GM21515 (cell line): Measurements from ENCODE around the gene ARNT2.
"Not testable (repeated sequence)": the region's sequence is repeated elsewhere in the genome, so short reads cannot be mapped to it uniquely, and the experiment has no call there.

Experiments used
- ATAC-seq: cut with Tn5 transposase; IDR thresholded peaks from one replicate; pipeline ENCODE4 v1.9.1; 2021; ENCODE audit not compliant: unreplicated experiment

ARNT2 gene

DNA sequence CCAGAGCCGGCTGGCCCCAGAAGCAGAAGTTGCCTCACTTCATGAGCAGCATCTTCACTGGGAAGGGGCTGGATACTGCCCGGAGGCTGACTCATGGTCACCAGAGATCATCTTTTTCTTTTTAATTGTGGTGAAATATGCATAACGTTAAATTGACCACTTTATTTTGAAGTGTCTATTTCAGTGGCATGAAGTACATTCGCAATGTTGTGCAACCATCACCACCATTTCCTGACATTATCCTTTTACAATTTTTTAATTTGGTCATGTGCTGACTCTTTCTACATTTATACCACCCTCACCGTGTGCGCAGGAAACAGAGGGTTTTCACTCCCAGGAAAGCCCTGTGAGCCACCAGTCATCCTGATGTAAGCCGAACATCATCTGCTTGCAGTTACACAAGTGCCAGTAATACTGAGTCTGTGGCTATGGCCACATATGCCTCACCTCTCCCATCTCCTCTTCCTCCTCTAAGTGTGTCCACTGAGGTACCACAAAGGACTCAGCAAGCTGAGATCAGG, 239.3 kb downstream of the ARNT2 start:
- ATAC-seq, result no peak

GRCh38 chr15:80645494-80646065, 241.4 kb downstream of the ARNT2 start:
- no peak for ATAC-seq

DNA sequence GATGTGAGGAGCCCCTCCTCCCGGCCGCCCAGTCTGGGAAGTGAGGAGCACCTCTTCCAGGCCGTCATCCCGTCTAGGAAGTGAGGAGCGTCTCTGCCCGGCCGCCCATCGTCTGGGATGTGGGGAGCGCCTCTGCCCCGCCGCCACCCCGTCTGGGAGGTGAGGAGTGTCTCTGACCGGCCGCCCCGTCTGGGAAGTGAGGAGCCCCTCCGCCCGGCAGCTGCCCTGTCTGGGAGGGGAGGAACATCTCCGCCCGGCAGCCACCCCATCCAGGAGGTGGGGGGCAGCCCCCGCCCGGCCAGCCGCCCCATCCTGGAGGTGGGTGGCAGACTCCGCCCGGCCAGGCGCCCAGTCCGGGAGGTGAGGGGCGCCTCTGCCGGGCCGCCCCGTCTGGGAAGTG, 243.2 kb downstream of the ARNT2 start:
- not testable (repeated sequence) for ATAC-seq
